HG02852 (cell line): ENCODE measurements around the gene RBMY1J.
"Not testable (repeated sequence)": the region's sequence is repeated elsewhere in the genome, so short reads cannot be mapped to it uniquely, and the experiment has no call there.

ENCODE experiments used
- ATAC-seq: cut with Tn5 transposase; IDR thresholded peaks from one replicate; pipeline ENCODE4 v1.9.1; 2021; ENCODE audit warnings: mild to moderate bottlenecking, moderate library complexity; ENCODE audit not compliant: unreplicated experiment

RBMY1J gene

DNA sequence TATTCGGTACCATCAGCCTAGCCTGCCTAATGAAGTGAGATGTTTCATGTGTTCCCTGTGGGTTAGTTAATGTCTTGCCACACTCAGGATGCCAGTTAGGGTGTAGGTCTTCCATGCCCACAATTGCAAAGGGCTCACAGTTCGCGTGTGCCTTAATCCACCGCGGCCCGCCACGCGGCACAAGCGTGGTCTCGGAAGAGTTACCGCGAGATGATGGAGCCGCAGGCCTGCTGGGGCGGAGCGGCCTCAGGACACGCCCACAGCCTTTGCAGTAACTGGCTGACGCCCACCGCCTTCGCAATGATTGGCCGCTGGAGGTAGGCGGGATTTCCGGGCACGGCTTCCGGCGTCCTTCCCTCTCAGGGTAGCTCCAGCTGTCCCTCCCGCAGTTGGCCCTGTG is at the start of gene RBMY1J:
RBMY1J (plus strand) TSS at position 301 of the 400 bp plus-strand sequence. CDS start 2,038 bp downstream, outside the sequence.
- not testable (repeated sequence) for ATAC-seq

DNA sequence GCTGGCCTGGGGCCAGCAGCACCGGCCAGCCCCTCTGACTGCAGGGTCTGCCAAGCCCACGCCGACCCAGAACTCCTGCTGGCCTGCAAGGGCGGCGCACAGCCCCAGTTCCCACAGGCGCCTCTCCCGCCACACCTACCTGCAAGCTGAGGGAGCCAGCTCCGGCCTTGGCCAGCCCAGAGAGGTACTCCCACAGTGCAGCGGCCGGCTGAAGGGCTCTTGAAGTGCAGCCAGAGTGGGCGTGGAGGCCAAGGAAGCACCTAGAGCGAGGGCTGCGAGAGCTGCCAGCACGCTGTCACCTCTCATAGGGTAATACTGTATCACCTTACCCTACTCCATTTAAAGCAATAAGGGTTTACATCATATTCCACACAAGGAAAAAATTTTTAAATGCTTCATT is 35.8 kb upstream of the RBMY1J start:
- no peak for ATAC-seq

DNA sequence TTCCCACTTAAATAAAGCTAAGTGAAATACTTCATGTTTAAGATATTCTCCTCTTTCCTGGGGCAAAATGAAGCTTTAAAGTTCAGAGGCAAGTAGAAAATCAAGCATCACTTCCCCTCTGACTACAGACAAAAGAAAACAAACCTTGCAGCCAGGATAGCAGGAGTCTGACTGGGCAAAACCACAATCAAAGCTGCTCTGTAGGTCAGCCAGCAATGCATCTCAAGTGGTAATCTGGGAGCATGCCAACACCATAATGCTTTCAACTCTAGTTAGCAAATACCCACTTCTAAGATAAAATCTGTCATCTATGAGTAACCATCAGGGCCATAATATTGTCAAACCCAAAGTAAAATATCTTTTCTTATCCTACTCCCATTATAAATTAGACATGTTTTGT is 32.6 kb upstream of the RBMY1J start:
- no peak for ATAC-seq

DNA sequence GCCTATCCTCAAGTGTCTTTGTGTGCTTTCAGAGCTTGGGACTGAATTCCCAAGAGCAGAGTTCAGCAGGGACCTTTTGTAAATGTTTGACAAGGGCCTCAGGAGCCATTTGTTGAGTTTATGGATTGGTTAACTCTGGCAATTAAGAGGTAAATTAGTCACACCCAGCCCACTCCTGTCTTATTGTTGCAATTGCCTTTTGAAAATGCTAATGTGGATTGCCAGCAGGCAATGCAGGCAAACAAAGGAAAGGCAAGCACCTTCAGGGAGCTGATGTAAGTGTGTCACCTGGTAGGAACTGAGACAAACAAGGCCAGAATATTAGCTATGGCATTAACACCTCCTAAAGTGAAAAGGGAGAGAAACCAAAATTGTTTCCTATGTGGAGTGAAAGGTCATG is 29.7 kb upstream of the RBMY1J start:
- ATAC-seq, result no peak

DNA sequence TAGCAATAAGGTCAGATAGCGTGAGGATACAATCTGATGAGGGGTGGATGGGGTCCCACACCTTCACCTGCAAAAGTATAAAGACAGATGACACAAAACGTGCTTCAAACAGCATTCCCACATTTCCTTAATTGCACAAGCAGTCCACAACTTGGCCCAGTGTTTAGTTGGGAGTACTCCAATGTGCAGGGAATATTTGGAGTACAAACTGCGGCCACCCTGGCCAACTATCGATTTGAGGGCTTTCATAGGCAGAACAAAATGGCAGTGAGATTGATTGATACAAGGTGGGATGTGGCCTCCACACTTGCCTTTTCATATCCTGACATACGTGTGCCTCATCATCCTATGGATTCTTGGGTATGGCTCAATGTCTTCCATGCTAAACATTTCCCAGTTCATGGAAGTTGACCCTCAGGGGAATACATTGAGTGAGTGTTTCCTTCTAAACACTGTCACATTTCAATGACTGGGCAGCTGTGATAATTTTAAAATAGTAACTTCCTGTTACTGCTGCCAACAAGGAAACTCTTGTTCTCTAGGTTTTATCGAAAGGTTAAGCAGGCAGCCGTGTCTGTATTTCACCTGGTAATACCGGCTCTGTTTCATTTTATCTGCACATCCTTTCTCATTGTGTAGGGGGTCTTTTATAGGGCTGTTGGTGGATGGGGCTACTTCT is 41.6 kb downstream of the RBMY1J start:
- ATAC-seq, result not testable (repeated sequence)

DNA sequence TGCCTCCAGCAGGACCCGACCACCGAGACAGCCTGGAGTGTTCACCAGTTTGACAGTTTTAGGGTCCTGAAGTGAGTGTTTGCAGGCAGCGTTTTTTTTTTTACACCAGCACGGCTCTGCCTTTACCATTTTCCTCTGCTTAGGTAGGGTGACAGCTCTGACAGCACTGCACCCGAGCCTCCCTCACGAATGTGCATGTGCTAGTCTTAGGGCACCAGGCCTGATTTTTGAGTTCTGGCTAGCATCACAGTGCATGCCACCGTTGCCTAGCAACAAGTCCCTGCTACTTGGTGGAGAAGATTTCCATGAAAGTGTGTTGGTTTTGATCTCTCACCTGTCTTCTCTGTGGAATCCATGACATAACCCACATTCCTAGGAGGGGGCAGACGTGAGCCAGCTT is 52.3 kb downstream of the RBMY1J start:
- not testable (repeated sequence) for ATAC-seq

DNA sequence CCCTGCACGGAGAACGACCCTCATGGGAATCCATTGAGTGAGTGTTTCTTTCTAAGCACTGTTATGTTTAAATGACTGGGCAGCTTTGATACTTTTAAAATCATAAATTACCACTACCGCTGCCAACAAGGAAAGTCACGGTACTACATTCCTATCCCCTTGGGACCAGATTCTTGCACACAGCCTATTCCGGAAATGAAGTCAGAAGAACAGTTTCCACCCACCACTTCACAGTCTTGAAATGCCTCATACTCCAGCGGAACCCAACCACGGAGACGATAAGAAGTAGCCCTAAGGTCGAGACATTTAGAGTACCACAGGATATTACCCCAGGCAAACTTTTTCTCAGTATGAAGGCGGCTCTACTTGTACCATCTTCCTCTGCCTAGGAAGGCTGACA is 58.8 kb downstream of the RBMY1J start:
- not testable (repeated sequence) for ATAC-seq
